HG02610 (cell line): ENCODE measurements around the gene RAB5A.
"Not testable (repeated sequence)": the region's sequence is repeated elsewhere in the genome, so short reads cannot be mapped to it uniquely, and the experiment has no call there.

Experiments used
- ATAC-seq: cut with Tn5 transposase; IDR thresholded peaks from one replicate; pipeline ENCODE4 v1.9.1; 2021; ENCODE audit warnings: mild to moderate bottlenecking, moderate library complexity; ENCODE audit not compliant: unreplicated experiment

The RAB5A gene

DNA sequence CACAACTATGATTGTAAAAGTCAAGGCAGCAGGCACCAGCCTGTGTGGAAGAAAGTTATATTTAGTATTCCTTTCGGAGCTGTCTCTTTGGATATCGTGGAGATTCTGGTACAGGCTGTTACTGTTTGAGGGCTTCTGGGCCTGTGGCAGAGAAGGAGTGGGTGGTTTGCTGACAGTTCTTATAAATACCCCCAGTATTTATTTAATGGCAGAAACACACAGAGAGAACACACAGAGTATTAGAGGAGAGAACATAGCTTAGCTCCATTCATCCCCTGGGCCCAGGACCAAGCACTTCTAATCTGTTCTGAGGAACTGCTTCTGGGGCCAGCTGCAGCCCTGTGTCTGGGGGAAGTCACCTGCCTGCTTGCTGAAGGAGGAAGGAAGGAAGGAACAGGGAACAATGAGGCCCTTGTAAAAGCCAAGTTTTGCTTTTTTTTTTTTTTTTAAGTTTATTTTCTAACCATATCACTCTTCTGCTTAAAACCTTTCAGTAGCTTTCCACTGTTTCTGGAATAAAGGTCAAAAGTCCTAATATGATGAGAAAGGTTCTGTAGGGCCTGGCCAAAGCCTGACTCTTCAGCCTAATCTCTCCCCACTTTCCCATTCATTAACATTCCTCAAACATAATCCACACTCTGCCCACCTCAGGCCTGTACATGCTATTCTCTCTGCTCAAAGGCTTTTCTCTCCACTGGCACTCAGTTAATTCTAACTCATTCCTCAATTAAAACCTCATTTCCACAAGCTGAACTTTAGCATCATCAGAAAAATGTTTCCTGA is 76.9 kb downstream of the RAB5A start:
- ATAC-seq, result no peak

DNA sequence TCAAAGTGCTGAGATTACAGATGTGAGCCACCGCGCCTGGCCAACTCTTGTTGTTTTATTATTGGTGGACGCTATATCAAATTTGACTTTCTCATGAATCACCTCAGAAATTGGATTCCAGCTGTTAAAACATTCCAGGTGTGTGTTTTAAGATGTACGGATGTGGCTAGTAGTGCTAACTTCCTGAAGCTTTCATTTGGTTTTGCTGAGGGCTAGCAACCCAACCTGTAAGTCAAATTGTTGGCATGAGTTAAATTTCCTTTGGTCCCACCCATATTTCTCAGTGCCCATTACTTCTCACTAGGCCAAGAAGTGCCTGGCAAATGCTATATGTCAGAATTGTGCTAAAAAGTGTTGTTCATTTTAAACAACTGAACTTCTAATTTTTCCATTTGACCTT is 80.2 kb downstream of the RAB5A start:
- no peak for ATAC-seq

DNA sequence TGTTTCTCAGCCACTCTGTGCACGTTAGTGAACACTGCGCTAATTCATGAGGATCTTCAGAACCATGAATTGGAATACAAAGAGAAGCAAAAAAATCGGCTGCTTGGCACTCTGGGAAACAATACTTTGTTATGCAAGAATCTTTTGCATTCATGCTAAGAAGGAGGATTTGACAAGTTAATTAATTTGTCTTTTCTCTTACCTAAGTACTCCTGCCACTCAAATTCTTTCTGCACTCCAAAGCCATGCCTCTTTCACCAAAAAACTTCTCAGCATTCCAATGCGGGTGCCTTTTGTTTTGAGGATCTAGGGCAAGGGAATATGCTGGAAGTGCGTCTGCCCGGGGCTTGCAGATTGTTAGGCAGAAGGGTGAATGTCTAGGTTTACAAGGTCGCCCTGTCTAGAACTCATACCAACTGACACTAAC is 82.0 kb downstream of the RAB5A start:
- no peak for ATAC-seq

DNA sequence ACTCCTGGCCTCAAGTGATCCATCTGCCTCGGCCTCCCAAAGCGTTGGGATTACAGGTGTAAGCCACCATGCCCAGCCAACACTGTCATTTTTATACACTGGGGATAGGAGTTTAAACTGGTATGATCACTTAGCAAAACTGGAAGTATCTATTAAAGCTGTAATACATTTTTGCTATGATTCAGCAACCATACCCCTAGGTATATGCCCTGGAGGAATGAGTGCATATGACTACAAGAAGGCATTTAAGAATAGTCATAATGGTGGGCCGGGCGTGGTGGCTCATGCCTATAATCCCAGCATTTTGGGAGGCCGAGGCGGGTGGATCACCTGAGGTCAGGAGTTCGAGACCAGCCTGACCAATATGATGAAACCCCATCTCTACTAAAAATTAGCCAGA is 85.0 kb downstream of the RAB5A start:
- ATAC-seq, result not testable (repeated sequence)
